ENCODE measurements around the gene NINL.

GRCh38 chr20:25486377-25486776 lies 99.0 kb downstream of the NINL start:
- TF ChIP-seq POLR2AphosphoS5 (IDR thresholded peaks at IDR 0.05; ENCODE audit: low read depth, low read length) (no peak), SIN3A (IDR thresholded peaks at IDR 0.05; ENCODE audit: borderline replicate concordance, insufficient read depth, low read length) (no peak)
